Cardiac fibroblast (primary cell): ENCODE measurements around the gene OR14A16.

Experiments used
- DNase-seq, 2 donors: peaks; one replicate each; pipeline versions ENCODE4 v3.0.0 to v3.0.0-alpha.2; 2010; ENCODE audit warnings: low read depth in 2 of 2
- H3K4me3 ChIP-seq, 2 donors: replicated peaks in 1 of 2; 1 replicate in 1 of 2; 2 replicates in 1 of 2; pipeline ENCODE4 v1.5.1; 2011; ENCODE audit warnings: low read depth in 2 of 2, low read length in 2 of 2, mild to moderate bottlenecking in 2 of 2, moderate library complexity in 1 of 2
- TF ChIP-seq, protein P1 (sequence below): IDR thresholded peaks from one replicate; pipeline ENCODE4 v1.5.1; 2011; ENCODE audit warnings: low read depth, mild to moderate bottlenecking, low read length, inconsistent platforms

The OR14A16 gene

GRCh38 chr1:247812637-247813036, 11.3 kb downstream of the OR14A16 start:
- DNase-seq, result no peak
- TF ChIP-seq, protein P1, sequence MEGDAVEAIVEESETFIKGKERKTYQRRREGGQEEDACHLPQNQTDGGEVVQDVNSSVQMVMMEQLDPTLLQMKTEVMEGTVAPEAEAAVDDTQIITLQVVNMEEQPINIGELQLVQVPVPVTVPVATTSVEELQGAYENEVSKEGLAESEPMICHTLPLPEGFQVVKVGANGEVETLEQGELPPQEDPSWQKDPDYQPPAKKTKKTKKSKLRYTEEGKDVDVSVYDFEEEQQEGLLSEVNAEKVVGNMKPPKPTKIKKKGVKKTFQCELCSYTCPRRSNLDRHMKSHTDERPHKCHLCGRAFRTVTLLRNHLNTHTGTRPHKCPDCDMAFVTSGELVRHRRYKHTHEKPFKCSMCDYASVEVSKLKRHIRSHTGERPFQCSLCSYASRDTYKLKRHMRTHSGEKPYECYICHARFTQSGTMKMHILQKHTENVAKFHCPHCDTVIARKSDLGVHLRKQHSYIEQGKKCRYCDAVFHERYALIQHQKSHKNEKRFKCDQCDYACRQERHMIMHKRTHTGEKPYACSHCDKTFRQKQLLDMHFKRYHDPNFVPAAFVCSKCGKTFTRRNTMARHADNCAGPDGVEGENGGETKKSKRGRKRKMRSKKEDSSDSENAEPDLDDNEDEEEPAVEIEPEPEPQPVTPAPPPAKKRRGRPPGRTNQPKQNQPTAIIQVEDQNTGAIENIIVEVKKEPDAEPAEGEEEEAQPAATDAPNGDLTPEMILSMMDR, result no peak
- H3K4me3 ChIP-seq, result no peak overlapping the region

GRCh38 chr1:247797518-247797917, 26.4 kb downstream of the OR14A16 start:
- no peak for DNase-seq
- H3K4me3 ChIP-seq, result no peak overlapping the region
- TF ChIP-seq, protein P1, result no peak

- TF ChIP-seq, protein P1, result no peak
- no peak overlapping the region for H3K4me3 ChIP-seq
- DNase-seq, result no peak
Measured at GRCh38 chr1:247769603-247770002, 54.3 kb downstream of the OR14A16 start.
